H9 (cell line): Measurements from ENCODE around the gene THSD4. TPM values are rescaled to one million over a fixed set of nuclear protein-coding genes. Genes with fewer than 3 reads are reported as not detected.

ENCODE experiments used
- DNase-seq: peaks from one replicate; pipeline ENCODE4 v3.0.0-alpha.2; 2017
- H2AFZ ChIP-seq: one replicate; pipeline ENCODE4 v1.6.1; 2013; ENCODE audit warnings: mild to moderate bottlenecking, low read length, control low read depth, moderate library complexity
- H2AK5ac ChIP-seq: 2 replicates; pipeline ENCODE4 v1.6.1; 2013; ENCODE audit warnings: low read length, control low read depth, mixed read lengths; ENCODE audit not compliant: insufficient read length
- H2BK120ac ChIP-seq: one replicate; pipeline ENCODE4 v1.6.1; 2013; ENCODE audit warnings: low read depth, mild to moderate bottlenecking, low read length, control low read depth, inconsistent platforms; ENCODE audit not compliant: poor library complexity, severe bottlenecking
- H2BK12ac ChIP-seq: 2 replicates; pipeline ENCODE4 v1.6.1; 2013; ENCODE audit warnings: low read length, control low read depth, mixed read lengths, low read depth; ENCODE audit not compliant: insufficient read length
- H2BK15ac ChIP-seq: 2 replicates; pipeline ENCODE4 v1.6.1; 2013; ENCODE audit warnings: low read depth, low read length, control low read depth
- H2BK20ac ChIP-seq: one replicate; pipeline ENCODE4 v1.6.1; 2013; ENCODE audit warnings: low read depth, mild to moderate bottlenecking, low read length, control low read depth, inconsistent platforms; ENCODE audit not compliant: poor library complexity, severe bottlenecking
- H2BK5ac ChIP-seq: 2 replicates; pipeline ENCODE4 v1.6.1; 2013; ENCODE audit warnings: low read length, control low read depth, mixed read lengths; ENCODE audit not compliant: insufficient read length
- H3K14ac ChIP-seq: 2 replicates; pipeline ENCODE4 v1.6.1; 2013; ENCODE audit warnings: low read length, control low read depth; ENCODE audit not compliant: insufficient read depth
- H3K18ac ChIP-seq: 2 replicates; pipeline ENCODE4 v1.6.1; 2013; ENCODE audit warnings: low read depth, mild to moderate bottlenecking, mixed read lengths, low read length, control low read depth; ENCODE audit not compliant: insufficient read length
- H3K23ac ChIP-seq: 2 replicates; pipeline ENCODE4 v1.6.1; 2013; ENCODE audit warnings: low read length, control low read depth, mixed read lengths, low read depth; ENCODE audit not compliant: insufficient read length
- H3K23me2 ChIP-seq: 2 replicates; pipeline ENCODE4 v1.6.1; 2013; ENCODE audit warnings: low read depth, mild to moderate bottlenecking, mixed read lengths, low read length, control low read depth; ENCODE audit not compliant: insufficient read length, poor library complexity, severe bottlenecking
- H3K27ac ChIP-seq: 2 replicates; pipeline ENCODE4 v1.5.1; 2013; ENCODE audit warnings: low read length, control low read depth, mixed read lengths, low read depth; ENCODE audit not compliant: insufficient read length
- H3K27me3 ChIP-seq: 2 replicates; pipeline ENCODE4 v1.6.1; 2013; ENCODE audit warnings: low read length, control low read depth, inconsistent platforms; ENCODE audit not compliant: insufficient read depth
- H3K4ac ChIP-seq: 2 replicates; pipeline ENCODE4 v1.6.1; 2013; ENCODE audit warnings: low read depth, mild to moderate bottlenecking, control low read depth, inconsistent platforms, low read length, moderate library complexity
- H3K4me1 ChIP-seq: 2 replicates; pipeline ENCODE4 v1.6.1; 2013; ENCODE audit warnings: low read length, control low read depth, inconsistent platforms; ENCODE audit not compliant: insufficient read depth
- H3K4me2 ChIP-seq: 2 replicates; pipeline ENCODE4 v1.6.1; 2013; ENCODE audit warnings: low read length, control low read depth, mixed read lengths; ENCODE audit not compliant: insufficient read length, insufficient read depth
- H3K56ac ChIP-seq: 2 replicates; pipeline ENCODE4 v1.6.1; 2013; ENCODE audit warnings: low read depth, mild to moderate bottlenecking, mixed read lengths, low read length, control low read depth; ENCODE audit not compliant: insufficient read length
- H3K79me1 ChIP-seq: 2 replicates; pipeline ENCODE4 v1.6.1; 2013; ENCODE audit warnings: low read depth, mild to moderate bottlenecking, moderate library complexity, low read length, control low read depth, inconsistent platforms; ENCODE audit not compliant: insufficient read depth, poor library complexity, severe bottlenecking
- H3K79me2 ChIP-seq: 2 replicates; pipeline ENCODE4 v1.6.1; 2013; ENCODE audit warnings: low read length, control low read depth, inconsistent platforms; ENCODE audit not compliant: insufficient read depth
- H3K9ac ChIP-seq: 2 replicates; pipeline ENCODE4 v1.6.1; 2013; ENCODE audit warnings: low read length, control low read depth, mixed read lengths; ENCODE audit not compliant: insufficient read length; ENCODE audit errors: extremely low read depth
- H3K9me3 ChIP-seq: one replicate; pipeline ENCODE4 v1.6.1; 2013; ENCODE audit warnings: low read depth, low read length, inconsistent platforms; ENCODE audit not compliant: control insufficient read depth
- H3T11ph ChIP-seq: one replicate; pipeline ENCODE4 v1.6.1; 2013; ENCODE audit warnings: mild to moderate bottlenecking, low read length, control low read depth, inconsistent platforms
- H4K20me1 ChIP-seq: one replicate; pipeline ENCODE4 v1.6.1; 2013; ENCODE audit not compliant: control insufficient read depth, insufficient read length, insufficient read depth
- H4K5ac ChIP-seq: 2 replicates; pipeline ENCODE4 v1.6.1; 2013; ENCODE audit warnings: low read depth, mild to moderate bottlenecking, mixed read lengths, low read length, control low read depth; ENCODE audit not compliant: insufficient read length
- H4K8ac ChIP-seq: replicated peaks from 2 replicates; pipeline ENCODE4 v1.6.1; 2013; ENCODE audit warnings: low read length, control low read depth, mixed read lengths, low read depth; ENCODE audit not compliant: insufficient read length
- H4K91ac ChIP-seq: 2 replicates; pipeline ENCODE4 v1.6.1; 2013; ENCODE audit warnings: low read depth, mild to moderate bottlenecking, moderate library complexity, mixed read lengths, low read length, control low read depth; ENCODE audit not compliant: insufficient read length
- H3K27ac Mint-ChIP-seq, 3 experiments: 2 replicates in 2 of 3; 3 replicates in 1 of 3; pipeline ENCODE4 v1.8.0; 2020 to 2021; ENCODE audit warnings: mixed read lengths in 3 of 3, mild to moderate bottlenecking in 1 of 3, moderate library complexity in 1 of 3
- H3K27me3 Mint-ChIP-seq: 2 replicates; pipeline ENCODE4 v1.8.0; 2021; ENCODE audit warnings: low read depth, mild to moderate bottlenecking, moderate library complexity, mixed read lengths
- H3K36me3 Mint-ChIP-seq, 3 experiments: 2 replicates in 2 of 3; 3 replicates in 1 of 3; pipeline ENCODE4 v1.8.0; 2020 to 2021; ENCODE audit warnings: low read depth in 3 of 3, mixed read lengths in 3 of 3; ENCODE audit not compliant: insufficient read depth in 1 of 3
- H3K4me1 Mint-ChIP-seq, 2 experiments: 2 replicates each; pipeline ENCODE4 v1.8.0; 2020; ENCODE audit warnings: mixed read lengths in 2 of 2
- H3K4me3 Mint-ChIP-seq, 2 experiments: 2 replicates in 1 of 2; 3 replicates in 1 of 2; pipeline ENCODE4 v1.8.0; 2020 to 2021; ENCODE audit warnings: mild to moderate bottlenecking in 2 of 2, mixed read lengths in 2 of 2, moderate library complexity in 1 of 2
- H3K9me3 Mint-ChIP-seq, 2 experiments: 2 replicates in 1 of 2; 3 replicates in 1 of 2; pipeline ENCODE4 v1.8.0; 2020; ENCODE audit warnings: mild to moderate bottlenecking in 2 of 2, mixed read lengths in 2 of 2, moderate library complexity in 1 of 2
- WGBS: extraction: QIAGEN DNeasy Blood & Tissue Kit; methylation state at CpG from one replicate; pipeline ENCODE4 v1.1.7; 2013; ENCODE audit warnings: missing lambda C conversion rate, low lambda C conversion rate, mixed read lengths; ENCODE audit not compliant: insufficient read length; ENCODE audit errors: extremely low coverage; 5-methylcytosine and 5-hydroxymethylcytosine counted together
- total RNA-seq: library from RNA; stranded (reverse); gene quantifications from 2 replicates; pipeline ENCODE4 v1.2.1, GENCODE V29; 2021
- TF ChIP-seq, protein P1 (sequence below): fragments of 200-600 bp; sonication (generic); conservative IDR thresholded peaks from 3 replicates; pipeline ENCODE4 v1.8.0; 2021; ENCODE audit warnings: antibody characterized with exemption, mild to moderate bottlenecking

THSD4 gene
- total RNA-seq, 1 experiment from 2014 or later, result 5.5 TPM

DNA sequence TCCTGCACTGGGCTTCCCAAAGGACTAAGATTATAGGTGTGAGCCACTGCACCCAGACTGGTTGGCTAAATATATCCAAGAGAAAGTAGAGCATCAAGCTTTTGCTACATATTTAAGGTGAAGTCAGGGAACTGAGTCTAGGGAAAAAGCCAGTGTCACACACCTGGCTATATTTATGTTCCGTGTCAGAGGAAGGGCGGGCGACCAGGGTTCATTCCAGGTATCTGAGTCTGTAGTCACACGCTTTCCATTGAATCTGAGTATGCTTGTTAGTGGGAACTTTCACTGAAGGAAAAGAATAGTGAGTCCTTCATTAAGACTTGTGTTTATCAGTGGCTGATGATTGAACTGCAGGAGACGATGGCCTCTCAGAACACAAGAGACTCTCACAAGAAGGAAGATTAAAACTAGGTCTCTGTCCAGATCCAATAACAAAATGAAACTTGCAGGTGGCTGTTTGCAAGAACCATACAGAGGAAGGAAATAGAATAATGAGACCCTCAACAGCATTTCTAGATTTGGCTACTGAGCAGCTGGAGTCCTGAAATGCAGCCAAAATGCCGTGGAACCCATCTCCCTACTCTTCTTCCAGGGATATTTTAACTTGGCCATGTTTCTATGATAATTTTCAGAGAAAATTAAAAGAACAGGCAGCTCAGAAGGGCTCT is 276.3 kb downstream of the THSD4 start:
- peaks cover 4 to 6% of the 10 kb centered on the region in 2 experiments for H3K9me3 Mint-ChIP-seq
- no peak for DNase-seq
- Histone ChIP-seq H4K20me1 (no peaks in the 10 kb centered on the region), H3K4me2 (no peak overlapping the region), H2AFZ (no peak overlapping the region), H2BK5ac (no peak overlapping the region), H4K8ac (no peak overlapping the region), H3K18ac (no peak overlapping the region), H4K5ac (no peak overlapping the region), H2BK20ac (no peak overlapping the region), H2BK15ac (no peak overlapping the region), H4K91ac (no peak overlapping the region), H3K4ac (no peak overlapping the region), H2BK120ac (no peak overlapping the region), H3K79me2 (no peaks in the 10 kb centered on the region), H3K23ac (no peak overlapping the region), H3K9me3 (no peaks in the 10 kb centered on the region), H3K23me2 (no peaks in the 10 kb centered on the region), H3K4me1 (peaks cover 8% of the 10 kb centered on the region; the same call in 1 of the 2 replicates), H3K27me3 (no peaks in the 10 kb centered on the region), H3K9ac (no peak overlapping the region), H3K79me1 (no peaks in the 10 kb centered on the region), H3T11ph (no peak overlapping the region), H3K14ac (no peak overlapping the region), H2AK5ac (no peak overlapping the region), H3K56ac (no peak overlapping the region), H2BK12ac (no peak overlapping the region), H3K27ac (no peak overlapping the region)
- TF ChIP-seq, protein P1, sequence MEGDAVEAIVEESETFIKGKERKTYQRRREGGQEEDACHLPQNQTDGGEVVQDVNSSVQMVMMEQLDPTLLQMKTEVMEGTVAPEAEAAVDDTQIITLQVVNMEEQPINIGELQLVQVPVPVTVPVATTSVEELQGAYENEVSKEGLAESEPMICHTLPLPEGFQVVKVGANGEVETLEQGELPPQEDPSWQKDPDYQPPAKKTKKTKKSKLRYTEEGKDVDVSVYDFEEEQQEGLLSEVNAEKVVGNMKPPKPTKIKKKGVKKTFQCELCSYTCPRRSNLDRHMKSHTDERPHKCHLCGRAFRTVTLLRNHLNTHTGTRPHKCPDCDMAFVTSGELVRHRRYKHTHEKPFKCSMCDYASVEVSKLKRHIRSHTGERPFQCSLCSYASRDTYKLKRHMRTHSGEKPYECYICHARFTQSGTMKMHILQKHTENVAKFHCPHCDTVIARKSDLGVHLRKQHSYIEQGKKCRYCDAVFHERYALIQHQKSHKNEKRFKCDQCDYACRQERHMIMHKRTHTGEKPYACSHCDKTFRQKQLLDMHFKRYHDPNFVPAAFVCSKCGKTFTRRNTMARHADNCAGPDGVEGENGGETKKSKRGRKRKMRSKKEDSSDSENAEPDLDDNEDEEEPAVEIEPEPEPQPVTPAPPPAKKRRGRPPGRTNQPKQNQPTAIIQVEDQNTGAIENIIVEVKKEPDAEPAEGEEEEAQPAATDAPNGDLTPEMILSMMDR, result no peak
- H3K27ac Mint-ChIP-seq, result peak overlapping the region in 1 of 3 experiments; percentile 50; a peak in 2 of 7 replicates
- no peaks in the 10 kb centered on the region; the same call in 1 of the 2 replicates for H3K27me3 Mint-ChIP-seq
- peaks cover 0 to 13% (median 8%) of the 10 kb centered on the region in 3 experiments; a peak in 5 of 7 replicates for H3K36me3 Mint-ChIP-seq
- peaks cover 53 to 58% of the 10 kb centered on the region in 2 experiments for H3K4me1 Mint-ChIP-seq
- H3K4me3 Mint-ChIP-seq, result no peak overlapping the region
- WGBS, result no CpG with 5 or more reads among the region's 6 CpGs
